ENCODE data around the gene SERPINB1.
"Not testable (repeated sequence)": the region's sequence is repeated elsewhere in the genome, so short reads cannot be mapped to it uniquely, and the experiment has no call there.

Gene SERPINB1

DNA sequence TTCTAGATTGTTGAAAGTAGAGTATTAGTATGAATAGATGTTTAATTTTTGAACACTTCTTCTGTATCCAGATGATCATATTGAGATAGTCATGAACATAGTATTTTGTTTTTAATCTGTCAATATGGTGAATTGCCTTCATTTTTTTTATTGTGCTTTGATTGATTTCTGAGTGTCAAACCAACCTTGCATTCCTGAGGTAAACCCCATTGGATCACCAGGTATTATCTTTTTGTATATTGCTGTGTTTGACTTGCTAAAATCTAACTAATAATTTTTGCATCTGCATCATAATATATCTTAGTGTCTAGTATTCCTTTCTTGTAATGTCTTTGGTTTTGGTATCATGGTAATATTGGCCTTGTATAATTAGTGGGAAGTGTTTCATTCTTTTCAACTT lies 25.5 kb downstream of the SERPINB1 start:
- DNase-seq (ENCODE audit: low read depth), result no peak

DNA sequence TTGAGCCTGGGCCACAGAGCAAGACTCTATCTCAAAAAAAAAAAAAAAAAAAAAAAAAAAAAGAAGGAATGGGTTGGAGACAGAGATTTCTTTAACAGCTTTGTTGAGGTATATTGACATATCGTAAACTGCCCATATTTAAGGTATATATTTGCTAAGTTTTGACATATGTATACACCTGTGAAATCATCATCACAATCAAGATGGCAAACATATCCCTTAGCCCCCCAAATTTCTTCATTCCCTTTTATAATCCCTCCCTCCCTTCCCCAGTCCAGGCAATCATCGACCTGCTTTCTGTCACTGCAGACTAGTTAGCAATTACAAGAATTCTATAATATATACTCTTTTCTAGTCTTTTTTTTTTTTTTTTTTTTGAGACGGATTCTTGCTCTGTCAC lies 29.0 kb downstream of the SERPINB1 start:
- DNase-seq (ENCODE audit: low read depth), result no peak

DNA sequence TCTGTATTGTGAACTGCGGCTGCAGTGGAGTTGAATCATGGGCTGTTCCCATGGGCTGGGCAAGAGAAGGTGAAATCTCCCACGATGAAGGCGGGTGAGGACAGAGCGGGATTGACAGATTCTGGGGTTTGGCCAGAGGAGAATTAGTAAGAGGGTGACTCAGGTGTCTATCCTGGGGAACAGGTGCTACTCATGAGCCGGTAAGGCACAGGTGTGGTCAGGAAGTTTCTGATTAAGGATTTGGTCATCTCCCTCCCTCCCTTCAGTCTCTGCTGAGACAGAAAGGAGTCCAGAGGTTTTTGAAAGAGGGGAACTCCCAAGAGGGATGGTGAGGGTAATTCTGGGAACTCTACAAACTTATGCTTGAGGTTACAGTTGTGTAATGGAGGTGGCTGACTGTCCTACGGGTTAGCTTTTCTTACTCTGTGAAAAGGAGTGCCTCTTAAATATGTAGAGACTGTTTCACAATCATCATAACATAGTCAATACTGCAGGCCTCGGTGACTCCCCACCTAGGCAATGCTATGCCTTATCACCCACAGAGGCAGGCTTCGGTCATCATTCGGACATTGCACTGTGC lies 31.5 kb downstream of the SERPINB1 start:
- no peak for DNase-seq (ENCODE audit: low read depth)

DNA sequence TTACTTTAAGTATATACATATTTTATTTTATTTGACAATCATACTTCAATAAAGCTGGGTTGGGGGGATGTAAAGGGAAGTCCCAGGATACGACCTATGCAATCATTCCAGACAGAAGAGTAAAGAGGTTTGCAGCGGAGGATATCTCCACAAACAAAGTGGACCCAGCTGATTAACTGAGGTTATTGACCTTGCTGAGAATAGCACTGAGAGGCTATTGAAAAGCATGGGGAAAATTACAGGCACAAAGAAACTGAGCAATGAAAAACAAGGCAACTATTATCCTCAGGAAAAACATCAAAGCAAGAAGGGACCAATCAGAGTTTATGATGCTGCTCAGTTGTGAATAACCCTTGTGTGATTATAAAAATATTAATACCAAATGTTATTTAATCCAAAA lies 32.6 kb downstream of the SERPINB1 start:
- no peak for DNase-seq (ENCODE audit: low read depth)

DNA sequence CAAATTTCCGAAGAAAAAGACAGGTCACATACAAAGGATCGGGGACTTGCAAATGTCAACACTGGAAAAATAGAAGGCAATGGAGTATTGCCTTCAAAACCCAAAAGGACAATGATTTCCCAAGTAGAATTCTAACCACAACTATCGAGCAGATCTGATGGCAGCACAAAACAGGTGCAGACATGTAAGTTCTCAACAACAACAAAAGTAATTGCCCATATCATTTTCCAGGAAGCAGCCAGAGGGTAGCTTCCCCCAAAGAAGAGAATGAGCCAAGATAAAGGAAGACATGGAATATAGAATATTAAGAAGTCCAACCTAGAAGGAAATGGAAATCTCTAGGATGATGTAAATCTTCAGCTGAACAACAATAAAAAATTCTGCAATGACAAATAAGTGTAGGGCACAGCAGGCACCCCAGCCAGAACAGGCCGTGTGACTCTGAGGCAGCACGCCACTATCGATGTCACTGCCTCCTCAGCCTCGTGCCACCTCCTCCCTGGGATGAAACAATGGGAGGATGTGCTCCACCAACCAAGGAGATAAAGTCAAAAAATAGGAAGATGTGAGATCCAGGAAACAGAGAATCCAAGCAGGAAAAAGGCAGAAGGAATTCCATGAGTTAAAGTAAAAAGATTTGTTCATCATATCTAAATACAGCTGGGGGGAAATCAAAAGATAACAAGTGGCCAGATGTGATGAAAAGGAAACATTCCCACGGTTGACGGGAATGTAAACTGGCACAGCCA lies 34.1 kb downstream of the SERPINB1 start:
- no peak for DNase-seq (ENCODE audit: low read depth)

DNA sequence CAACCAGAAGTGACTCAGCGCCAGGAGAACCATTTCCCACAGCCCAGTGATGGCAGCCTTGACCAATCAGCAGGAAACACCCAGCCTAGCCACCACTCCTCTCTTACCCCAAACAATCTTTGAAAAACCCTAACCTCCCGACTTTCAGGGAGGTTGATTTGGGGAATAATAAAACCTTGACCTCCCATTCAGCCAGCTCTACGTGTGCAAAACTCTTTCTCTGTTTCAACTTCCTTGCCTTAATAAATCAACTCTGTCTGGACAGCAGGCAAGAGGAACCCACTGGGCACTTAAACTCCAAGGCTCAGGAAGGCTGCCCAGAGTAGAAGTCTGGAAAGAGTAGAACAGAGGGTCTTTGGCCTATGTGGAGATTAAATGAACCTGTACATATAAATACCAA lies 35.0 kb downstream of the SERPINB1 start:
- no peak for DNase-seq (ENCODE audit: low read depth)

DNA sequence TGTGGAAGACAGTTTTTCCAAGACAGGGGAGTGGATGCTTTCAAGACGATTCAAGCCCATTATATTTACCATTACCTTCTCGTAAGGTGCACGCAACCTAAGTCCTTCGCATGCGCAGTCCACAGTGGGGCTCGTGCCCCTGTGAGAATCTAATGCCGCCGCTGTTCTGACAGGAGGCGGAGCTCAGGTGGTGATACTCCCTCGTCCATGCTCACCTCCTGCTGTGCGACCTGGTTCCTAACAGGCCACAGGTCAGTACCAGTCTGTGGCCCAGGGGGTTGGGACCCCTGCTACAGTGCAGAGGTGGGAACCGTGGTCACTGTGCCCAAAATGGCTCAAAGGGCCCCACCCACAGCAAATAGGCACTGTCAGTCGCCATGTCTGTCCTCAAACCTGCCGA lies 36.6 kb downstream of the SERPINB1 start:
- DNase-seq (ENCODE audit: low read depth), result no peak

DNA sequence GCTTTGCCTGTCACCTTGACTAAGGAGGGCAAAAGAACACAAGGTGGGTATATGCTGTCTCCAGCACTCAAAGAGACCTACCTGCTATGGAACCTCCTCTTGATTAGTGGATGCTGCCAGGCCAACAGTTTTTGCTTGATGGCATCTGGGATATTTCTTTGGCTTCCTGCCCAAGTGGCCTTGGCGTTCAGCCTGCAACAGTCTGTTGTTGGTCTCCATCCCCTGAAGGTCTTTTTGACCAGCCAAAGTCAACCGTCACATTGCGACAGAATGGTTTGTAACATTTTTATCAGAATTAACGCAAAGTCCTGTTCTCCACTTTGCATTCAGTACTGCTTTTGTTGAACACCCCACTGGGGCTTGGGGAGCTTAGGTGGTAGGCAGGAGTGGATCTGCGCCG lies 37.1 kb downstream of the SERPINB1 start:
- no peak for DNase-seq (ENCODE audit: low read depth)

DNA sequence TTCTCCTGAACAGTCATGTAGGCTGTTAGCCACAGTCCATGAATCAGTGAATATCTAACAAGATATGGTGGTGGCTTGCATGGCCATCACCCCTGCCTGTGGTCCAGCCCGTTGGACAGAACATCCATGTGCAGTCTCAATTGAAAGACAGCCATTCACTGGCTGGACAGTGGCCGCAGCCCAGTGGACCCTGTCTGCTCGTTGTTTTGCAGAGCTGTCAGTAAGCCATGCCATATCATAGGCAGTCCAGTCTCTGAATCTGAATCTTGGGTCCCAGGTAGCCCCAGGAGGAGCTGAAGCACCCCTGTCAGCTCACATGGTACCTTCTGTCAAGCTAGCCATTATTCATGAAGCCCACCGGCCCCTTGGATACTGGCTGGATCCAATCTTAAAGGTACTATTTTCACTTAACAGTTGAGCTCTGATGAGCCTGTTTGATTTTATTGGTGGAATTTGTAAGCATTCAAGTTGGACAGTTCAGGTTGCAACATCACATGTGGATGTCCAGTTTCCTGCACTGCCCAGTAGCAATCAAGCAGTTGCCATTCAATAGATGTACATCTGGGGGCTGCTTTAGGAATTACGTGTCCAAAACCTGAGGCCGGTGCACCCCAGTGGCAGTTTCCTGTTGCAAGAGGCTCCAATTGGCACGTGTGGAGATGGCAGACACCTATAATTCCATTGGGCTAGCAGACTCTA lies 37.8 kb downstream of the SERPINB1 start:
- no peak for DNase-seq (ENCODE audit: low read depth)

DNA sequence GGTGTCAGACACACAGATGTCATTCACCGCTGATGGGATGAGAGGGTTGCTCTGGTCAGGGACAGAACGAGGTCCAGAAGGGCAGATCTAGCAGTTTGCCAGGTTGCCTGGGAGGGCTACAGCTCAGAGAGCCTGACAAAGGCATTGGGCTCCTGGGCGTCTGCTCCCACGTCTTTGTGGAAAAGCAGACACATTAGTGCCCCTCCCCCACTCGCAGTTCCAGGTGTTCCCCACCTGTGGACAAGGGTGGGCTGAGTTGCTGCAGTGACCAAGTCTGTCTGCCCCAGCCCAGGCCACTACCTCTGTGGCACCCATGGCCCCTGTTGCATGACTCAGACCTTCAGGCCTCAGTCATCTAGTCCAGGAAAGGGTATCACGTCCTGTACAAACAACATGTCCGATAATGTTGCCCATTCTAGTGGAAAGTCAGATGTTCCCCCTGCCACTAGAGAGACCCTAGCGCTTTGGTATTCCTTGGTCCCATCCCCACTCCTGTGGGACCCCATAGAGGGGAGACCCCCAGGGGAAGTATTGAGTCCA lies 39.1 kb downstream of the SERPINB1 start:
- DNase-seq (ENCODE audit: low read depth), result no peak

DNA sequence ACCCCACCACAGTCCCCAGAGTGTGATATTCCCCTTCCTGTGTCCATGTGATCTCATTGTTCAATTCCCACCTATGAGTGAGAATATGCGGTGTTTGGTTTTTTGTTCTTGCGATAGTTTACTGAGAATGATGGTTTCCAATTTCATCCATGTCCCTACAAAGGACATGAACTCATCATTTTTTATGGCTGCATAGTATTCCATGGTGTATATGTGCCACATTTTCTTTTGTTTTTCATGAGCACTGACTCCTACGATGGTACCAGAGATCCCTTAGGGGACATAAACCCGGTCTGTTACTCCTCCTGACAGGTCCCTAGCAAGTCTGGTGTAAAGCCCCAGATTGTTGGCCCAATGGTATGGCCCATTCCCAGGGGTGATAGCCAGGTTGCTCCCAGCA lies 40.0 kb downstream of the SERPINB1 start:
- DNase-seq (ENCODE audit: low read depth), result not testable (repeated sequence)

DNA sequence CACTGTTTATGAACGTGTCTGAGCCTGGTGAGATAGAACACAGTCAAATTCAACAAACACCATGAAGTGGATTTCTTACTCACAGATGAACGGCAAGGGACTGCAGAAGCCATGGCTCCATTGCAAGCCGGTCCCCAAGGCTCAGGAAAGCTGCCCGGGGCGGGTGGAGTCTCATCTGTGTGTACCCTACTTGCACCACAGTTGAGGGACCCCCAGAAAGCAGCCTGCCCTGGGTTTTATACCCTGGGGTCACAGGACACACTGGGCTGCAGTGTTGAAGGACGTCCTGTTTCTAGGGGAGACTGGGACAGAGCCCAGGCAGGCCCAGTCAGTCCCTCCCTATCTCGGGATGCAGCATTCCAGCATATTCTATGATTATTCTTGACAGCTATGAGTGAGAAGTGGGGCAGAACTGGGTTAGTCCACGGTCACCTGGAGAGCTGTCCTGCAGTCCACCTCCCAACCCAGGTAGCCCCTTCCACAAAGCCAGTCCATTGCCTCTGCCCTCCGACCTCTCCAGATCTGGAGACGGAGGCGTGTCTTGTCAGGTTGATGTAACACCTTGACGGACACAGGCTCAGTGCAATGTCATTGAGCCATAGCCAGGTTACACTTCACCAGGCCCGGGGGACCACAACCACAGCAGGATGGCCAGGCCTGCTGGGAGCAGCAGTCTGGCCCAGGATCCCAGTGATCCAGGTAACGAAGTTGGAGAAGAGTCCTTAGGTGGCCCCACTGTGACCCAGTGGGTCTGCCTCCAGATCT lies 40.9 kb downstream of the SERPINB1 start:
- no peak for DNase-seq (ENCODE audit: low read depth)

DNA sequence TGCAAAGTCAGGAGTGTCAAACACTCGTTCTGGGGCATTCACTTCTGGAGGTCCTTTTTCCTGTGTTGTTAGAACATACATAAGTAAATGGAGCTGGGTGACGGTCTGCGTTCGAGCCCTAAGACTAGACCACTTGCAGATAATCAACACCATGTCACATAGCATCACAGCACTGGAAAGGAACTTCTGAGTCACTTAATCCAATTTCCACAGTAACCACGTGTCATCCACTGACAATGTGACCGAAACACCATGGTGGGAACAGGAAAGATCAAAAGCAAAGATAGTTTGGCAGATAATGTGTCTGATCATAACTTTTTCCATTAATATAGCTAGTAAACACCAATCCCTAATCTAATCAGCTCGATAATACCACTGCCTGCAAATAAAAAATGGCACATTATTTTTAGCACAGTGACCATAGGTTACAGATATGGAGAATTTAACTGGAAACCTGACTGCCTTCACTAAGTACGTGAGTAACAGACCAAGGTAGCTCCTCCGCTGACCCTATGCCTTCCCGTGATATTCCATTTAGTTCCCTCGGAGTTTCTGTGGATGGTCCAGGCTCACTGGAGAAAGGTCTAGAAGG lies 41.6 kb downstream of the SERPINB1 start:
- DNase-seq (ENCODE audit: low read depth), result no peak

DNA sequence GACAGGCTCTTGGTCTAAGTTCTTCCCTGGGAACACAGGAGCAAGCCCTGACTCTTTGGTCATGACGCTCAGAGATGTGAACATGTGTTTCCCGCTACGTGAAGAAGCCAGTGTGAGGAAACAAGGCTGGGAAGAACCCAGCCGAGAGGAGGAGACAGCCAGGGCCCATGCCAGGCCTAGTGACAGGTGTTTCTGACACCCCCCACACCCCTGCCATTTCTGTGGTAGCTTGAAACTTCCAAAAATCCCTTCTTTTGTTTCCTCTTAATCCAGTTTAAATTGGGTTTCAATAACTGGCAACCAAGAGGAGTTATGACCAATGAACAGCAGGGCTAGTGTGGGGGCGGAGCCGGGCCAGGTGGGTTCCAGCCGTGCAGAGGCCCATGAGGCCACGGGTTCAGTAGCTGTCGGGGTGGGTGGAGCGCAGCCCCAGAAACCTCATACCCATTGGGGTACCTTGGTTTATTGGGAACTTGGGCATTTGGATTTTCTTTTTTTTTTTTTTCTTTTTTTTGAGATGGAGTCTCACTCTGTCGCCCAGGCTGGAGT lies 43.0 kb downstream of the SERPINB1 start:
- no peak for DNase-seq (ENCODE audit: low read depth)

DNA sequence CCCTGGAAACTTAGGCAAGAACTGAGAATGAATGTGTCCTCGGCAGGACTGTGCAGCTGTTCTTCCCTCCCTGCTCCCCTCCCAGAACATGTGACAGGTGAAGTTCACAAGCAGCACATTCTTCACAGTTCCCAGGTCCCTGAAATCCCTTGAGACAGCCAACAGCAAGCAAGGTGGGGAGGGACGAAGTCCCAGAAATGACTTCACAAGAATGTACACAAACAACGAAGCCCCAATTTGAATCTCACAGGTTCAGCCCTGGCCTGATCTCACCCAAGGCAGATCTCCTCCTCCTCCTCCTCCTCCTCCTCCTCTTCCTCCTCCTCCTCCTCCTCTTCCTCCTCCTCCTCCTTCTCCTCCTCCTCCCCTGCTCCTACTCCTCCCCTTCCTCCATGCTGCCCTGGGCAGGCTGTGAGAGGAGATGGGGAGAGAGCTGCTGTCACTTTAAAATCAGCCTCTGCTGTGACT lies 44.1 kb downstream of the SERPINB1 start:
- DNase-seq (ENCODE audit: low read depth), result no peak

DNA sequence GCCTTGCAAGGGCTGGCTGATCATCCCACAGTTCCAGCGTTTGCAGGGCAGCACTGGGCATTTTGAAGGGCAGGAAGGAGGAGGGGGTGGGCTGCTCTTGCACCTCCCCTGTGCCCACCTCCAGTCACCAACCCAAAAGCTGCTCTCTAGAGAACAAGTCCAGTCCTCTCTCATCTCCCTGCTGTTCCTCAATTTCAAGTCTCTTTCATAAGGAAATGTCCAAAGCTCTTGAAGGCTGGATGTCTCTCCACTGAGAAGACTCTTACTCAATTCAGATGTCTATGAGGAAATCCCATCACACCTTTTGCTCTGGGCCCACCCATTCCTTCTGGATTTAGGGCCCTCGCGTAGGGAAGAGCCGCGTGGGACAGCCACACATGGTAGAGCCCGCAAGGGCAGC lies 44.8 kb downstream of the SERPINB1 start:
- DNase-seq (ENCODE audit: low read depth), result no peak

DNA sequence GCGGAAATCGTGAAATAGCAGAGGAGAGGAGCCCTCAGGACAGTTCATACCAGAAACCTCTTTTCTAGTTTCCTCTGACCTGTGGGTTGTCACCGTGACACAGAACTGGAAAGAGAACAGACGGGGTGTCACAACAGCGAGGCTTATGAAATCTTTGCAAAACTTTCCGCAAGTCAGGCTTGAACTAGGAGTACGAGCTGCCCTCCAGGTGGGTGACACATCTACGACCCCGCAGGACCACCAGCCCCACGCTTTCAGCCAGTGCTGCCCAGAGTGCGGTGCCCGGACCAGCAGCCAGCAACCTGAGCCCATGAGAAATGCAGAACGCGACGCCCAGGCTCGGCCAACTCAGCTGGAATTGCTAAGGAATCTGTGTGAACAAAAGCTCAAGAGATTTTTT lies 45.7 kb downstream of the SERPINB1 start:
- no peak for DNase-seq (ENCODE audit: low read depth)

DNA sequence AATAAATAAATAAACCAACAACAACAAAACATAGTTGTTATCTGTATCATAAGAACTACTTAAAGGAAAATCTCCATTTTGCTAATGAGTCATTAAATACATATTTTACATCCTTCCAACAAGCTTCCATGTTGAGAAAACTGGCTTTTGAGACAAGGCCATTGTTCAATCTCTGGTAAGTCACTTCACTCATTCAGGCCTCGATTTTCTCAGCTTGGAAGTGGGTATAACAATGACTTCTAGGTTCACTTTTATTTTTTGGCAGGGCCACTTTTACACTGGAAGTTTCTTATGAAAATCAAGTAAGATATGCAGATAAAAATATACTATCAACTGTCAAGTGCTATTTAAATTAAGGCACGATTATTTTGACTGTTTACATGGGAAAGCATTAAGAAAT lies 46.5 kb downstream of the SERPINB1 start:
- DNase-seq (ENCODE audit: low read depth), result no peak

DNA sequence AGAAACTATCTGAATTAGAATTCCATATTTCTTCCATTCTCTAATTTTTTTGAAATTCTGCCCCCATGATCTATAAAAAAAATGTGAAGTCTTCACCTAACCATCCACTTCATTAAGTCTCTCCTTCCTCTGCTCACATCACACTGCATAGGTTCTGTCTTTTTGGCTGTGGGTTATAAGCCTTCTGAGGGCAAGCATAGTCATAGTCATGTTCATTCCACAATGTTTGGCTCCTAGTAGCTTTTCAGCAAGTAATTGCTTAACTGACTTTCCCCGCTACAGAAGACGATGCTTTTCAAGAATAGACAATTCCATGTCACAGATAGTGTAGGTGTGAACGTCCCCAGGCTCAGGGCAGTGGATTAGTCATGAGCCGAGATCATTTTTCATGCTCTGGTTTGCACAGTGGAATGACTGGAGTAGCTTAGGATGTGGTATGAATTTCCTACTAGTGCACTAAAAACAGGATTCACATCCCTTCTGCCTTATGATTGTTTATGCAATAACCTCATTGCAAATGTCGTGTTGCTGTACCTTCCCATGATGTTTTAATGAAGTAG lies 47.4 kb downstream of the SERPINB1 start:
- DNase-seq (ENCODE audit: low read depth), result no peak

DNA sequence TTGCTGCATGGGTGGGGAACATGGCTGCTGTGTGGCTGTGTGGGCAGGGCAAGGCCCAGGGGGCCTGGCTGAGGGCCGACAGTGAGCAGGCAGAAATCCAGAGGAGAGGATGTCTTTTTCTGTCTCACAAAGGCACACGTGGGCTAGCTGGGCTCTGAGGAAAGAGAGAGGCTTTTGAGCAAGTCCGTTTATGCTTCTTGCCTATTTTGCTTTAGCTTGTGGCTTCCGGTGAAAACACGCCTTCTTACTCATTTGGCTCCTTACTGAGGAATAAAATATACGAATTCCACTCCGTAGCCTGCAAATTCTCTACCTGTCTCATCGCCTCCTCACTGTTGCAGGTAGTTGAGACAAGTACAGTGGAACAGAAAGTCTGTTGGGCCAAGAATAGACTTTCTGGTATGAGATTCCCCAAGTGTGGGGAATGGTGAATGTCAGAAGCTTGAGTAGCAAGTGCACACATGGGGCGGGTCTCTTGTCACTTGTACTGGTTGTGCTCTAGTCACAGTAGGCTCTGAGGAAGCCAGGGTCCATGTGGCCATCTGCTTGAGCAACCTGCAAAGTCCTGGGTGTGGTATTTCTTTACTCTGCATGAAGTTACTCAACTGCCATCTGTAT lies 48.0 kb downstream of the SERPINB1 start:
- no peak for DNase-seq (ENCODE audit: low read depth)
